ENCODE results near the gene NRARP.

GRCh38 chr9:137271696-137272076, 30.4 kb downstream of the NRARP start:
- TF ChIP-seq, protein P1, sequence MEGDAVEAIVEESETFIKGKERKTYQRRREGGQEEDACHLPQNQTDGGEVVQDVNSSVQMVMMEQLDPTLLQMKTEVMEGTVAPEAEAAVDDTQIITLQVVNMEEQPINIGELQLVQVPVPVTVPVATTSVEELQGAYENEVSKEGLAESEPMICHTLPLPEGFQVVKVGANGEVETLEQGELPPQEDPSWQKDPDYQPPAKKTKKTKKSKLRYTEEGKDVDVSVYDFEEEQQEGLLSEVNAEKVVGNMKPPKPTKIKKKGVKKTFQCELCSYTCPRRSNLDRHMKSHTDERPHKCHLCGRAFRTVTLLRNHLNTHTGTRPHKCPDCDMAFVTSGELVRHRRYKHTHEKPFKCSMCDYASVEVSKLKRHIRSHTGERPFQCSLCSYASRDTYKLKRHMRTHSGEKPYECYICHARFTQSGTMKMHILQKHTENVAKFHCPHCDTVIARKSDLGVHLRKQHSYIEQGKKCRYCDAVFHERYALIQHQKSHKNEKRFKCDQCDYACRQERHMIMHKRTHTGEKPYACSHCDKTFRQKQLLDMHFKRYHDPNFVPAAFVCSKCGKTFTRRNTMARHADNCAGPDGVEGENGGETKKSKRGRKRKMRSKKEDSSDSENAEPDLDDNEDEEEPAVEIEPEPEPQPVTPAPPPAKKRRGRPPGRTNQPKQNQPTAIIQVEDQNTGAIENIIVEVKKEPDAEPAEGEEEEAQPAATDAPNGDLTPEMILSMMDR (IDR thresholded peaks at IDR 0.05) = no peak
- TF ChIP-seq EZH2 (IDR thresholded peaks at IDR 0.05) = no peak

Data from neural progenitor cell (in vitro differentiated cells).